DMS153 (cell line): ENCODE measurements around the gene SSNA1.
A peak's percentile ranks its signal among the peaks of the same experiment; 100 is the strongest.

Source experiments
- DNase-seq: peaks from one replicate; lab custom pipeline; 2025; lab: John Stamatoyannopoulos, UW

Gene SSNA1

DNA sequence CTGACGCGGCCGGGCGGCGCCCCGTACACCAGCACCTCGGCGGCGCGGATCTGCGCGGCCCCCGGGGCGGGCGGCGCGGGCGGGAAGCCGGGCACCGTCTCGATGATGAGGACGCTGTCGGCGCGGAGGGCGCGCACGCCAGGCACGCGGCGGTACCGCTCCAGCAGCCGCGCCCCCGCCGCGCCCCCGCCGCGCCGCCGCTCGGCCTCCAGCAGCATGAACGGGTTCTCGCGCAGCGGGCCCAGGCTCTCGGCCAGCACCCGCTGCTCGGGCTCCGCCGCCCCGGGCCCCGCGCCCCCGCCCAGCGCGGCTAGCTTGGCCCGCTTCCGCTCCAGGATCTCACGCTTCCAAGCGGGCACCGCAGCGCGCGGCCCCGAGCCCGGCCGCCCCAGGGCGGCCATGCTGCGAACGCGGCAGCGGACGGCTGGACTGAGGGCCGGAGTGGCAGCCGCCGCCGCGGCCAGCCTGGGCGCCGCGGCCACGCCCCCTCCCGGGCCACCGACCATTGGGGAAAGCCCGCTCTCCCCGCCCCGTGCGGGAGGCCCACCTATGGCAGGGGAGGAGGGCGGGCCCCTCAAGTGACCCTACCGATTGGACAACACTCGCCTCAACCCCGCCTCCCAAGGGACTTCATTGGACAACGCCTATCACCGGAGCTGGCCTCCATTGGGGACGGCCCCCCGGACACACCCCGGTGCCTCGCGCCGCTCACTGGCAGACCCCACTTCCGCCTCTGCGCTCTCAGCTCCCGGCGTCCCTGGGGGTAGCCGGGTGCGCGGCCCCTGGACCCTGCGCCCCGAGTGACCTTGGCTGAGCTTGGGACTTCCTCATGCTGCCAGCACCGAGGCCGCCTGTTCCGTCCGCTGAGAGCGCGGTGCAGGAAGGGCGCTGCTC is 12.1 kb downstream of the SSNA1 start, which contains the start of gene TPRN:
Gene TPRN, minus strand, starts transcription at position 431 of the 894 bp plus-strand sequence. Its CDS starts 30 bp downstream, at position 401.
- DNase-seq, result peak; percentile 98

- no peak for DNase-seq
Measured at GRCh38 chr9:137201205-137201868, 12.9 kb downstream of the SSNA1 start.

DNA sequence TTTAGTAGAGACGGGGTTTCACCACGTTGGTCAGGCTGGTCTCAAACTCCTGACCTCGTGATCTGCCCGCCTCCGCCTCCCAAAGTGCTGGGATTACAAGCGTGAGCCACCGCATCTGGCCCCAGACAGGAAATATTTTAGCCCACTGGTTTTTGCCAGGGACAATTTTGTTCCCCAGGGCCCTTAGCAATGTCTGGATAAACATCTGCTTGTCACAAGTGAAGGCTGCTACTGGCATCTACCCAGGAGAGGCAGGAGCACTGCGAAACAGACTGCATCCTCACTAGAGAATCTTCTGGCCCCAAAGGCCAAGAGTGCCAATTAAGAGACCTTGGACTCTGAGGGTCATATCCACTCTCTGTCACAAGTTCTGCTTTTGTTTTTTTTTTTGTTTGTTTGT is 14.5 kb downstream of the SSNA1 start:
- no peak for DNase-seq

DNA sequence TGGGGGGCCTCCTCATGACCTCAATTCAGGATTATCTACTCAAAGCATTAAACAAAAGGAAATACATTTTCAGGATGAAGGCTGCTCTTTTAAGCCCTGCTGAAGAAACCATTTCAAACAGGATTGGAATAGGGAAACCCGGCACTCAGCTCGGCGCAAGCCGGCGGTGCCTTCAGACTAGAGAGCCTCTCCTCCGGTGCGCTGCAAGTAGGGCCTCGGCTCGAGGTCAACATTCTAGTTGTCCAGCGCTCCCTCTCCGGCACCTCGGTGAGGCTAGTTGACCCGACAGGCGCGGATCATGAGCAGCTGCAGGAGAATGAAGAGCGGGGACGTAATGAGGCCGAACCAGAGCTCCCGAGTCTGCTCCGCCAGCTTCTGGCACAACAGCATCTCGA is 16.3 kb downstream of the SSNA1 start:
- DNase-seq, result no peak

- no peak for DNase-seq
Measured at GRCh38 chr9:137205126-137206069, 16.9 kb downstream of the SSNA1 start, which contains the start of the genes NDOR1 and TMEM203. Gene NDOR1 (plus strand): TSS chr9:137205700. CDS start chr9:137205778, 78 bp downstream. Gene TMEM203 (minus strand): TSS chr9:137205648. CDS start chr9:137205414, 234 bp downstream.

- no peak for DNase-seq
Measured at GRCh38 chr9:137206602-137207001, 18.1 kb downstream of the SSNA1 start.

DNA sequence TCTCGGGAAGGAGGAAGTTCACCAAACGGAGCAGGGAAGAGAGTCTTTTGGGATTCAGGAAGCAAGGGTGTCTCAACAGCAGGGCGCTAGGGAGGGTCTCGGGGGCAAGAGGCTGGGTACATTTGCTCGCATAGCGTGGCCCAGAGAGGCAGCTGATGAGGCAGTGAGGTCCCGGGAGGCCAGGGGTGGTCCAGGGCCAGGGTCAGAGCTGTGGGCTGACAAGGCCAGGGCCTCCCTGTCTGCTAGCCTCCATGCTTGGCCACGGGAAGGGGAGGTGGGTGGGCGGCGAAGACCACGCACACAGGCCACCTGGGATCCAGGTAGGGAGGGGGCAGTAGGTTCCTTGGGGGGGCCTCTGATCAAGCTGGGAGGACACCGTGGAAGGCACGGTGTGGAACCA is 23.1 kb downstream of the SSNA1 start:
- DNase-seq, result no peak

DNA sequence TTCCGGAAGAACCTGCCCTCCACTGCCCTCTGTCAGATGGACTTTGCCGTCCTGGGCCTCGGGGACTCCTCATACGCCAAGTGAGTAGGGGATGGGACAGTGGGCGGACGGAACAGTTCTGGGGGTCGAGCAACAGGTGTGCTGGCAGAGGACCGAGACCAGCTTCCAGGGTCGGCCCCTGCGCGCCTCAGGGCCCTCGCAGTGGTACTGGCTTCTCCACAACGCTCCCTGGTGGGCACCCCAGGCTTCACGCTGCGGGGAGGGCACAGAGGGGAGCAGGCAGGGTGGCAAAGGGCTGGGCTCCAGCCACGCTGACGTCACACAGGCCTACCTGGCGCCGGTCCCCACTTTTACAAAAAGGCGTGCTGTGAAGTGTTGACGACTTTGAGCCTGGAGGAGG is 24.0 kb downstream of the SSNA1 start:
- DNase-seq, result no peak

- DNase-seq, result no peak
Measured at GRCh38 chr9:137213160-137214060, 24.9 kb downstream of the SSNA1 start.

- no peak for DNase-seq
Measured at GRCh38 chr9:137214620-137215019, 26.1 kb downstream of the SSNA1 start.

- DNase-seq, result no peak
Measured at GRCh38 chr9:137215196-137215986, 26.9 kb downstream of the SSNA1 start.

GRCh38 chr9:137216188-137216965 is 27.9 kb downstream of the SSNA1 start:
- DNase-seq, result no peak

GRCh38 chr9:137217276-137218211 is 29.1 kb downstream of the SSNA1 start:
- DNase-seq, result peak; percentile 43

- DNase-seq, result no peak
Measured at GRCh38 chr9:137218212-137218753, 29.8 kb downstream of the SSNA1 start.

- no peak for DNase-seq
Measured at GRCh38 chr9:137218754-137219271, 30.3 kb downstream of the SSNA1 start.

DNA sequence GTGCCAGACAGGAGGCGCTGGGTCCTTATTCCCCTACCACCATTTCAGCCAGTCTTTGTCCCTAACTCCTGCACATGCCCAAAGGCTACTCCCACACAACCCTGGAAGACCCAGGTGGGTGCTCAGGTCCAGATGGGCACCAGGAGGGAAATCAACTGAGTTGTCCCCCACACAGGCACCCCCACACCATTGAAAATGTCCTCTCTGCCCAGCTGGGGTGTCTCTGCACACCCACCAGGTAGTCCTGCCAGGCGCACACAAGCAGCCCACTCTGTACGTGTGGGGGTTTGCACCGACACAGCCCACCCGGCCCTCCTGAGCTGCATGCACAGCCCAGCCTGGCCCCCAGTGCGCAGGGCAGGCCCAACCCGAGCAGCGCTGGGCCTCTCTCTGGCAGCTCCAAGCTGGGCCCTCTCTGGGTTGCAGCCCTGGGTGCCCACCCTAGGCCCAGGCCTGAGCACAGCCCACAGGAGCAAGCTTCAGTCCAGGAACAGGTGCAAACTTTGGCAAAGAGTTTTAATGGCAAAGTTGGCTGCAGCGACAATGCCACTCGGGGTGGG is 31.4 kb downstream of the SSNA1 start:
- no peak for DNase-seq
